MCF 10A (cell line): ENCODE data around the gene GFOD1. TPM values are rescaled to one million over a fixed set of nuclear protein-coding genes. Genes with fewer than 3 reads are reported as not detected.
A peak's percentile ranks its signal among the peaks of the same experiment; 100 is the strongest.

Source experiments
- BruUV-seq: library from RNA; stranded (reverse); fragments of 400-500 nt; replicated peaks from 2 replicates; lab custom pipeline; 2021; lab: Mats Ljungman, UMichigan
- CTCF ChIA-PET: fragments of 300-600 bp; sonication (Branson Sonifier 250); formaldehyde crosslinking; extraction: SDS; loops from one replicate; lab custom pipeline; 2021; ENCODE audit warnings: antibody characterized with exemption, inconsistent platforms; lab: Yijun Ruan, JAX
- POLR2A ChIA-PET: fragments of 300-600, 350-650 bp; sonication (Branson Sonifier 250); formaldehyde crosslinking; extraction: SDS; loops from one replicate; lab custom pipeline; 2020; ENCODE audit warnings: antibody characterized with exemption, inconsistent platforms; lab: Yijun Ruan, JAX
- DNase-seq: peaks from one replicate; pipeline ENCODE4 v3.0.0-alpha.2; 2018; ENCODE audit not compliant: unreplicated experiment
- H3K27ac Mint-ChIP-seq: one replicate; pipeline ENCODE4 v1.8.0; 2022; ENCODE audit warnings: mild to moderate bottlenecking, low read depth, mixed read lengths; ENCODE audit not compliant: unreplicated experiment
- H3K27me3 Mint-ChIP-seq: one replicate; pipeline ENCODE4 v1.8.0; 2022; ENCODE audit warnings: mixed read lengths; ENCODE audit not compliant: insufficient read depth, unreplicated experiment
- H3K36me3 Mint-ChIP-seq: one replicate; pipeline ENCODE4 v1.8.0; 2022; ENCODE audit warnings: mild to moderate bottlenecking, moderate library complexity, mixed read lengths; ENCODE audit not compliant: insufficient read depth, unreplicated experiment
- H3K4me1 Mint-ChIP-seq: one replicate; pipeline ENCODE4 v1.8.0; 2022; ENCODE audit warnings: mixed read lengths; ENCODE audit not compliant: insufficient read depth, unreplicated experiment
- H3K4me3 Mint-ChIP-seq: one replicate; pipeline ENCODE4 v1.8.0; 2022; ENCODE audit warnings: mild to moderate bottlenecking, moderate library complexity, mixed read lengths; ENCODE audit not compliant: unreplicated experiment
- H3K9me3 Mint-ChIP-seq: one replicate; pipeline ENCODE4 v1.8.0; 2022; ENCODE audit warnings: mixed read lengths; ENCODE audit not compliant: unreplicated experiment
- CTCF ChIP-seq: fragments of 200-600 bp; IDR thresholded peaks from one replicate; pipeline ENCODE4 v1.8.0; 2022; ENCODE audit warnings: antibody characterized with exemption, mild to moderate bottlenecking; ENCODE audit not compliant: unreplicated experiment
- intact Hi-C: fragments of 100-400 bp; cut with micrococcal nuclease; formaldehyde crosslinking; loops from 2 replicates; pipeline ENCODE4 v1.14.1; 2022
- total RNA-seq: library from RNA; stranded (reverse); gene quantifications from 2 replicates; pipeline ENCODE4 v1.2.3, GENCODE V29; 2022

GFOD1 gene
- total RNA-seq, 1 experiment from 2014 or later: 9.5 TPM

DNA sequence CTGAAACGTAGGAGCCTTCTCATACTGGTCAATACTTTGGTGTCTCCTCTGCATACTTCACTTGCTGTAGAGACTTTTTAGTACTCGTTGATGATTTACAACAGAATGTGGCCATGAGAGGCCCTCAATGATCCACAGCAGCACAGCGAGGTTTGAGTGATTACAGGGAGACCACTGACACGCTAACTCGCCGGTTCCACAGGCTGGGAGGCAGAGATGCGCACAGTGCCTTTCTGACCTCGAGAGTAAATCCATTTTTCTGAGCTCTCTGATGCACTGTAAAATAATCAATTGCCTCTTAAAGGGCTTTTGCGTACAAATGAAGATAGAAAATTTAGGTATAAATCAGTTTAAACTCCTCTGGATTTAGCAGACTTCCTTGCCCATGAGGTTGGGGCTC, 102.9 kb downstream of the GFOD1 start:
- H3K36me3 Mint-ChIP-seq: no peaks in the 10 kb centered on the region
- DNase-seq: no peak
- no TSS peak for BruUV-seq
- H3K4me1 Mint-ChIP-seq: peaks cover 10% of the 10 kb centered on the region
- no peaks in the 10 kb centered on the region for H3K27me3 Mint-ChIP-seq
- TF ChIP-seq CTCF: no peak
- H3K27ac Mint-ChIP-seq: no peak overlapping the region
- intact Hi-C loops: no loop called here
- H3K4me3 Mint-ChIP-seq: no peak overlapping the region
- ChIA-PET CTCF (interaction anchor here (0.6 to 2.3 kb wide), 10 partner anchors 8 to 229 kb away, joined by 3 to 15 read pairs (median 4); no protein-coding TSS in a partner anchor), POLR2A (interaction anchor here (1.5 to 2.6 kb wide), 5 partner anchors 12 to 231 kb away, joined by 5 to 10 read pairs (median 9); partner anchors contain the start of genes GFOD1, NOL7 and SIRT5)
- H3K9me3 Mint-ChIP-seq: no peaks in the 10 kb centered on the region

DNA sequence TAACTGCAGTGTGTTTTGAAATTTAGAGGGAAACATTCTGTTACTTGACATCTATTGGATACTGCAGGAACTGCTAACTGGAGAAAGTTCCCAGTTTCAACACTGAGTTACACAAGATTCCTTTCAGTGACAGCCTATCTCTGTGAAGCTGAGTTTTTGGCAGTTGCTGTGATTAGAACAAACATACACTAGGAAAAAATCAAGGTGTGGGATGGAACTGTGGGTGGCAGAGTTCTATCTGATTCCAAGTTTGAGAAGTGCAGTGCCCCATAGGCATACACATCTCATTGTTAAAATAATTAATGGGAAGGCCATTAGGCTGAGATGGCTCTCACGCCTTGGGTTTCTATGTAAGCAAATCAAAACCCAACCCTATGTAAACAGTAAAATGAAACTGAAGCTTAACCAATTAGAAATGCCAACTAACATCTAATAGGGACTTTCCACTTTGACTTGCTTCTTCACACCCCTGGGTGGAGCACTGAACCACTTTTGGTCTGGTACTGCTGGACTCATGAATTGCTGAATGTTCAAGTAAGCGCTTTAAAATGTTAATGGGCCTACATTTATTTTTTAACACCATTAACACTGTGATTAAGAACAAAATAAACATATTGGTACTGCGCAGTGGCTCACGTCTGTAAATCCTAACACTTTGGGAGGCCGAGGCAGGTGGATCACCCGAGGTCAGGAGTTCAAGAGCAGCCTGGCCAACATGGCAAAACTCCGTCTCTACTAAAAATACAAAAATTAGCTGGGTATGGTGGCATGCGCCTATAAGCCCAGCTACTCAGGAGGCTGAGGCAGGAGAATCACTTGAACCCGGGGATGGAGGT, 103.9 kb downstream of the GFOD1 start:
- H3K9me3 Mint-ChIP-seq: no peaks in the 10 kb centered on the region
- H3K27me3 Mint-ChIP-seq: no peaks in the 10 kb centered on the region
- ChIA-PET CTCF (interaction anchor here (0.6 to 2.3 kb wide), 9 partner anchors 11 to 214 kb away, joined by 3 to 15 read pairs (median 4); no protein-coding TSS in a partner anchor), POLR2A (interaction anchor here (0.7 to 2.6 kb wide), 10 partner anchors 9 to 231 kb away, joined by 3 to 10 read pairs (median 4); partner anchors contain the start of genes GFOD1, NOL7 and SIRT5)
- BruUV-seq: no TSS peak
- DNase-seq: peak; percentile 55
- peak overlapping the region; percentile 59 for H3K27ac Mint-ChIP-seq
- TF ChIP-seq CTCF: peak; percentile 23
- H3K36me3 Mint-ChIP-seq: no peaks in the 10 kb centered on the region
- intact Hi-C loops: loop anchor here (1.0 to 2.0 kb wide), 3 partner anchors 47 to 192 kb away; no protein-coding TSS in a partner anchor
- H3K4me1 Mint-ChIP-seq: peaks cover 10% of the 10 kb centered on the region
- H3K4me3 Mint-ChIP-seq: peak overlapping the region; percentile 32

GRCh38 chr6:13380761-13381160, 106.6 kb downstream of the GFOD1 start:
- no peaks in the 10 kb centered on the region for H3K27me3 Mint-ChIP-seq
- POLR2A ChIA-PET: interaction anchor here (0.7 to 1.4 kb wide), 5 partner anchors 32 to 194 kb away, joined by 3 to 5 read pairs (median 3); partner anchors contain the start of gene SIRT5

More at GRCh38 chr6:13380761-13381160, 106.6 kb downstream of the GFOD1 start:
- H3K27ac Mint-ChIP-seq: no peak overlapping the region
- H3K4me3 Mint-ChIP-seq: no peak overlapping the region
- intact Hi-C loops: no loop called here
- TF ChIP-seq CTCF: no peak
- H3K36me3 Mint-ChIP-seq: no peaks in the 10 kb centered on the region
- CTCF ChIA-PET: interaction anchor here (0.7 to 3.0 kb wide), 4 partner anchors 12 to 202 kb away, joined by 3 to 9 read pairs (median 4); partner anchors contain the start of gene SIRT5
- no peaks in the 10 kb centered on the region for H3K9me3 Mint-ChIP-seq
- peaks cover 10% of the 10 kb centered on the region for H3K4me1 Mint-ChIP-seq
- no peak for DNase-seq
- BruUV-seq: no TSS peak
